ENCODE measurements around the gene SBNO1.

DNA sequence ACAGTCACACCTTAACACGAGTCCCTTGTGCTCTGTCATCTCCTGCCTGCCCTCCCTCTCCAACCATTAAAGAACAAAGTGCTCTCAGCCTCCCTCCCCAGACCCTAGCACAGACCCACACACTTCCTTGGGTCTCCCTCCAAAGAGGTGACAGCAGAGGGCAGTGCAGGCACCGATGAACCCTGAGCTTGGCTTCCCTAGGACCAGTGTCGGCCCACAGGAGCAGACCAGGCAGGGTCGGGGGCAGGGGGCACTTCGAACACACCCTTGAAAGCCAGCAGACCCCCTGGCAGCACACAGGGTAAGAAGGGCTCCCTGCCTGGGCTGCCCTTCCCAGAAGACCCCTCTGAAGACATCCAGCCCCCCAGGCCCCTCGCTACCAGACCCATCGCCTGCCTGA is 100.0 kb downstream of the SBNO1 start:
- TF ChIP-seq CTCF (IDR thresholded peaks at IDR 0.05) (no peak), POLR2A (IDR thresholded peaks at IDR 0.05) (no peak)

Measured in tibial nerve (tissue), 3 donors.